H1 (cell line): Measurements from ENCODE around the gene UBE2E3.

Source experiments
- EP300 ChIP-seq, 2 experiments: IDR thresholded peaks; 1 replicate in 1 of 2; 2 replicates in 1 of 2; pipeline ENCODE4 v1.6.1; 2011 to 2012; ENCODE audit warnings: low read depth in 2 of 2, low read length in 2 of 2, mild to moderate bottlenecking in 2 of 2, borderline replicate concordance in 1 of 2, inconsistent platforms in 1 of 2, moderate library complexity in 1 of 2
- KDM1A ChIP-seq: fragments of 200-600, 300-600 bp; sonication (generic); IDR thresholded peaks from 2 replicates; pipeline ENCODE4 v1.7.1; 2016; ENCODE audit warnings: mild to moderate bottlenecking, low read length, borderline replicate concordance
- POLR2A ChIP-seq, 2 experiments: IDR thresholded peaks; 1 replicate in 1 of 2; 2 replicates in 1 of 2; pipeline ENCODE4 v1.6.1; 2011; ENCODE audit warnings: low read depth in 2 of 2, low read length in 2 of 2, mild to moderate bottlenecking in 2 of 2; ENCODE audit errors: control extremely low read depth in 1 of 2
- RAD21 ChIP-seq, 2 experiments: IDR thresholded peaks in 1 of 2; conservative IDR thresholded peaks in 1 of 2; 2 replicates each; pipeline ENCODE4 v1.6.1; 2011; ENCODE audit warnings: low read depth in 2 of 2, low read length in 2 of 2, improper control_type of control experiment in 1 of 2, inconsistent platforms in 1 of 2, mild to moderate bottlenecking in 1 of 2, moderate library complexity in 1 of 2
- SAP30 ChIP-seq: fragments of 300-600 bp; sonication (generic); IDR thresholded peaks from 2 replicates; pipeline ENCODE4 v1.7.1; 2012; ENCODE audit warnings: low read length, moderate library complexity, mild to moderate bottlenecking, inconsistent platforms; ENCODE audit not compliant: insufficient read depth, insufficient replicate concordance
- TF ChIP-seq, protein P1 (sequence below): IDR thresholded peaks from 2 replicates; pipeline ENCODE4 v1.6.1; 2012; ENCODE audit warnings: low read length, inconsistent platforms
- TF ChIP-seq, protein P2 (sequence below), 3 experiments: IDR thresholded peaks; 1 replicate in 2 of 3; 2 replicates in 1 of 3; pipeline versions ENCODE4 v1.5.1 to v1.6.1; 2011; ENCODE audit warnings: low read length in 3 of 3, mild to moderate bottlenecking in 3 of 3, inconsistent platforms in 2 of 3, low read depth in 1 of 3, moderate library complexity in 1 of 3; ENCODE audit not compliant: insufficient read depth in 1 of 3; ENCODE audit errors: control extremely low read depth in 1 of 3
- TF ChIP-seq, protein P3 (sequence below): IDR thresholded peaks from 2 replicates; pipeline ENCODE4 v1.6.1; 2011; ENCODE audit warnings: low read length, improper control_type of control experiment

DNA sequence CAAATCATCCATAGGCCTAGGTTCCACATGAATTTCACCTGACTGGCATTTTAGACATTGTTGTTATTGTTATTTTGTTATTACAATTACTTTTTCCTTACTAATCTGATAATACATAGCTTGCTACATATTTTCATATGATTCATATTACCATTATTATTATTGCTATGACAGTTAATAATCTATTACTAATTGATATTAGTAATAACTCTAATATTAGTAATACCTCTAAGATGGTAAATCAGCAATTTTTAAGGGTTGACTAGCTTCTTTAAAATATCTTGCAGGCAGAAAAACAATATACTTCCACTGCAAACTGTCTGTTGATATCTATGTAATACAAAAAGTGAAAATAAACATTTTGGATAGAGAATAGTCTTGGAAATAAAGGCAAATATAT, 48.6 kb upstream of the UBE2E3 start:
- TF ChIP-seq, protein P1, sequence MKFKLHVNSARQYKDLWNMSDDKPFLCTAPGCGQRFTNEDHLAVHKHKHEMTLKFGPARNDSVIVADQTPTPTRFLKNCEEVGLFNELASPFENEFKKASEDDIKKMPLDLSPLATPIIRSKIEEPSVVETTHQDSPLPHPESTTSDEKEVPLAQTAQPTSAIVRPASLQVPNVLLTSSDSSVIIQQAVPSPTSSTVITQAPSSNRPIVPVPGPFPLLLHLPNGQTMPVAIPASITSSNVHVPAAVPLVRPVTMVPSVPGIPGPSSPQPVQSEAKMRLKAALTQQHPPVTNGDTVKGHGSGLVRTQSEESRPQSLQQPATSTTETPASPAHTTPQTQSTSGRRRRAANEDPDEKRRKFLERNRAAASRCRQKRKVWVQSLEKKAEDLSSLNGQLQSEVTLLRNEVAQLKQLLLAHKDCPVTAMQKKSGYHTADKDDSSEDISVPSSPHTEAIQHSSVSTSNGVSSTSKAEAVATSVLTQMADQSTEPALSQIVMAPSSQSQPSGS = no peak
- no peak for TF ChIP-seq SAP30
- TF ChIP-seq, protein P2, sequence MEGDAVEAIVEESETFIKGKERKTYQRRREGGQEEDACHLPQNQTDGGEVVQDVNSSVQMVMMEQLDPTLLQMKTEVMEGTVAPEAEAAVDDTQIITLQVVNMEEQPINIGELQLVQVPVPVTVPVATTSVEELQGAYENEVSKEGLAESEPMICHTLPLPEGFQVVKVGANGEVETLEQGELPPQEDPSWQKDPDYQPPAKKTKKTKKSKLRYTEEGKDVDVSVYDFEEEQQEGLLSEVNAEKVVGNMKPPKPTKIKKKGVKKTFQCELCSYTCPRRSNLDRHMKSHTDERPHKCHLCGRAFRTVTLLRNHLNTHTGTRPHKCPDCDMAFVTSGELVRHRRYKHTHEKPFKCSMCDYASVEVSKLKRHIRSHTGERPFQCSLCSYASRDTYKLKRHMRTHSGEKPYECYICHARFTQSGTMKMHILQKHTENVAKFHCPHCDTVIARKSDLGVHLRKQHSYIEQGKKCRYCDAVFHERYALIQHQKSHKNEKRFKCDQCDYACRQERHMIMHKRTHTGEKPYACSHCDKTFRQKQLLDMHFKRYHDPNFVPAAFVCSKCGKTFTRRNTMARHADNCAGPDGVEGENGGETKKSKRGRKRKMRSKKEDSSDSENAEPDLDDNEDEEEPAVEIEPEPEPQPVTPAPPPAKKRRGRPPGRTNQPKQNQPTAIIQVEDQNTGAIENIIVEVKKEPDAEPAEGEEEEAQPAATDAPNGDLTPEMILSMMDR (IDR thresholded peaks at IDR 0.05; ENCODE audit: control extremely low read depth in 1 of 3, insufficient read depth in 1 of 3, low read depth in 1 of 3, low read length in 3 of 3) = no peak
- TF ChIP-seq EP300 (IDR thresholded peaks at IDR 0.05; ENCODE audit: borderline replicate concordance in 1 of 2, low read depth in 2 of 2, low read length in 2 of 2) = no peak
- no peak for TF ChIP-seq RAD21 (IDR thresholded peaks at IDR 0.05 in 1 of 2, conservative IDR thresholded peaks at IDR 0.05 in 1 of 2; ENCODE audit: low read depth in 2 of 2, low read length in 2 of 2)
- TF ChIP-seq POLR2A (IDR thresholded peaks at IDR 0.05; ENCODE audit: control extremely low read depth in 1 of 2, low read depth in 2 of 2, low read length in 2 of 2) = no peak
- no peak for TF ChIP-seq KDM1A
- TF ChIP-seq, protein P3, sequence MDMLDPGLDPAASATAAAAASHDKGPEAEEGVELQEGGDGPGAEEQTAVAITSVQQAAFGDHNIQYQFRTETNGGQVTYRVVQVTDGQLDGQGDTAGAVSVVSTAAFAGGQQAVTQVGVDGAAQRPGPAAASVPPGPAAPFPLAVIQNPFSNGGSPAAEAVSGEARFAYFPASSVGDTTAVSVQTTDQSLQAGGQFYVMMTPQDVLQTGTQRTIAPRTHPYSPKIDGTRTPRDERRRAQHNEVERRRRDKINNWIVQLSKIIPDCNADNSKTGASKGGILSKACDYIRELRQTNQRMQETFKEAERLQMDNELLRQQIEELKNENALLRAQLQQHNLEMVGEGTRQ = no peak
